Measurements from ENCODE around the gene MAML2. TPM values are rescaled to one million over a fixed set of nuclear protein-coding genes. Genes with fewer than 3 reads are reported as not detected.

Gene MAML2
- total and polyA plus RNA-seq, 2 of the 13 experiments (the other 11 are each of a cell fraction or from before 2014, with no cell fraction given) = 2.3 to 25.9 TPM

GRCh38 chr11:96139691-96140090 lies 203.3 kb downstream of the MAML2 start:
- DNase-seq (ENCODE audit: low spot score) = no peak
- H3K27ac ChIP-seq (ENCODE audit: extremely low read length, insufficient read depth, low read length) = no peak overlapping the region
- in situ Hi-C loops (cut with HindIII; ENCODE audit: extremely low pct_ligation_motif_present, low pct_unique_long_range_greater_than_20kb) (no loop called here), intact Hi-C loops (cut with micrococcal nuclease; ENCODE audit: unreplicated experiment) (no loop called here)
- ATAC-seq = no peak
- TF ChIP-seq RBAK (CRISPR knock-in tag; IDR thresholded peaks at IDR 0.05) (no peak), BCL3 (CRISPR knock-in tag; IDR thresholded peaks at IDR 0.05) (no peak), PBX3 (CRISPR knock-in tag; IDR thresholded peaks at IDR 0.05; ENCODE audit: borderline replicate concordance) (no peak), SMARCE1 (IDR thresholded peaks at IDR 0.05; ENCODE audit: borderline replicate concordance) (no peak), FOXP1 (IDR thresholded peaks at IDR 0.05) (no peak), FOXP1 (CRISPR knock-in tag; IDR thresholded peaks at IDR 0.05) (no peak), ETV5 (CRISPR knock-in tag; IDR thresholded peaks at IDR 0.05; ENCODE audit: borderline replicate concordance) (no peak), ZNF256 (CRISPR knock-in tag; conservative IDR thresholded peaks at IDR 0.05) (no peak), TMF1 (CRISPR knock-in tag; IDR thresholded peaks at IDR 0.05; ENCODE audit: low read depth) (no peak), RFX5 (IDR thresholded peaks at IDR 0.05; ENCODE audit: low read depth, low read length) (no peak), DNMT3B (CRISPR knock-in tag; conservative IDR thresholded peaks at IDR 0.05) (no peak), CSRNP2 (CRISPR knock-in tag; conservative IDR thresholded peaks at IDR 0.05; ENCODE audit: low read depth) (no peak), NFE2 (CRISPR knock-in tag; IDR thresholded peaks at IDR 0.05) (no peak), GPN1 (CRISPR knock-in tag; IDR thresholded peaks at IDR 0.05; ENCODE audit: borderline replicate concordance) (no peak), ZNF124 (CRISPR knock-in tag; IDR thresholded peaks at IDR 0.05) (no peak), ZBTB7B (CRISPR knock-in tag; IDR thresholded peaks at IDR 0.05) (no peak), ZNF317 (CRISPR knock-in tag; IDR thresholded peaks at IDR 0.05) (no peak), SMYD3 (CRISPR knock-in tag; IDR thresholded peaks at IDR 0.05) (no peak), THAP11 (CRISPR knock-in tag; IDR thresholded peaks at IDR 0.05) (no peak)
- H3K4me2 ChIP-seq (ENCODE audit: low read depth, low read length) = no peak overlapping the region
- no peaks in the 10 kb centered on the region for H4K20me1 ChIP-seq (ENCODE audit: insufficient read depth, low read length)
- no peak overlapping the region for H3K4me3 ChIP-seq (replicated peaks in 1 of 3; ENCODE audit: insufficient read depth in 1 of 3, low read depth in 2 of 3, low read length in 3 of 3)
- H3K27me3 ChIP-seq (ENCODE audit: control insufficient read depth in 1 of 2, insufficient read depth in 2 of 2, low read length in 2 of 2) = no peaks in the 10 kb centered on the region
- H3K9ac ChIP-seq (ENCODE audit: insufficient read depth, low read depth, low read length) = no peak overlapping the region
- no peaks in the 10 kb centered on the region for H3K9me3 ChIP-seq (ENCODE audit: low read length)
- ChIA-PET POLR2A (no interaction called here), CTCF (ENCODE audit: low intra/inter-chr PET ratio, low total read pairs) (no interaction called here)
- H3K4me1 ChIP-seq (ENCODE audit: insufficient read depth, low read length) = peaks cover 32% of the 10 kb centered on the region
- no TSS peak for BruUV-seq (replicated peaks)
- no peaks in the 10 kb centered on the region for H3K79me2 ChIP-seq (ENCODE audit: insufficient read depth, low read length)
- no peak for FAIRE-seq
- H3K36me3 ChIP-seq (replicated peaks in 1 of 2; ENCODE audit: control insufficient read depth in 1 of 2, insufficient read depth in 2 of 2, low read length in 2 of 2) = peaks cover 0 to 6% of the 10 kb centered on the region in 2 experiments; a peak in 3 of 5 replicates
- WGBS (ENCODE audit: low lambda C conversion rate) = 95% methylated on average over 3 of the region's 3 CpGs
- no peak overlapping the region for H2AFZ ChIP-seq (ENCODE audit: low read length)
